ENCODE measurements around the gene LHFPL4. TPM values are rescaled to one million over a fixed set of nuclear protein-coding genes. Genes with fewer than 3 reads are reported as not detected.

The LHFPL4 gene
- total RNA-seq, 2 donors from 2014 or later, result 0.28 to 6.8 TPM

DNA sequence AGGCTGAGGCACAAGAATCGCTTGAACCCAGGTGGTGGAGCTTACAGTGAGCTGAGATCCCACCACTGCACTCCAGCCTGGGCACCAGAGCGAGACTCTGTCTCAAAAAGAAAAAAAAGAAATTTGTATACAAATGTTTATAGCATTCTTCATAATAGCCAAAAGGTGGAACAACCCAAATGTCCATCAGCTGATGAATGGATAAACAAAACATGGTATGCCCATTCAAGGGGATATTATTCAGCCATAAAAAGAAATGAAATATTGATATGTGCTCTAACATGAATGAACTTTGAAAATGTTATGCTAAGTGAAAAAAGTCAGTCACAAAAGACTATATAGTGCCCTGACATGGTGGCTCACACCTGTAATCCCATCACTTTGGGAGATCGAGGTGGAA lies 11.4 kb downstream of the LHFPL4 start:
- no peak for DNase-seq (ENCODE audit: low spot score)
- no peaks in the 10 kb centered on the region for H3K4me1 ChIP-seq (replicated peaks)
- H3K27ac ChIP-seq, result no peak overlapping the region
- TF ChIP-seq, protein P1, sequence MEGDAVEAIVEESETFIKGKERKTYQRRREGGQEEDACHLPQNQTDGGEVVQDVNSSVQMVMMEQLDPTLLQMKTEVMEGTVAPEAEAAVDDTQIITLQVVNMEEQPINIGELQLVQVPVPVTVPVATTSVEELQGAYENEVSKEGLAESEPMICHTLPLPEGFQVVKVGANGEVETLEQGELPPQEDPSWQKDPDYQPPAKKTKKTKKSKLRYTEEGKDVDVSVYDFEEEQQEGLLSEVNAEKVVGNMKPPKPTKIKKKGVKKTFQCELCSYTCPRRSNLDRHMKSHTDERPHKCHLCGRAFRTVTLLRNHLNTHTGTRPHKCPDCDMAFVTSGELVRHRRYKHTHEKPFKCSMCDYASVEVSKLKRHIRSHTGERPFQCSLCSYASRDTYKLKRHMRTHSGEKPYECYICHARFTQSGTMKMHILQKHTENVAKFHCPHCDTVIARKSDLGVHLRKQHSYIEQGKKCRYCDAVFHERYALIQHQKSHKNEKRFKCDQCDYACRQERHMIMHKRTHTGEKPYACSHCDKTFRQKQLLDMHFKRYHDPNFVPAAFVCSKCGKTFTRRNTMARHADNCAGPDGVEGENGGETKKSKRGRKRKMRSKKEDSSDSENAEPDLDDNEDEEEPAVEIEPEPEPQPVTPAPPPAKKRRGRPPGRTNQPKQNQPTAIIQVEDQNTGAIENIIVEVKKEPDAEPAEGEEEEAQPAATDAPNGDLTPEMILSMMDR (IDR thresholded peaks at IDR 0.05), result no peak
- TF ChIP-seq POLR2A (IDR thresholded peaks at IDR 0.05), result no peak
- no peak for TF ChIP-seq POLR2AphosphoS5 (IDR thresholded peaks at IDR 0.05)
- no peak overlapping the region for H3K4me3 ChIP-seq
- no peaks in the 10 kb centered on the region for H3K36me3 ChIP-seq
- H3K9me3 ChIP-seq, result no peaks in the 10 kb centered on the region
- intact Hi-C loops (cut with DNase I), result no loop called here
- no peaks in the 10 kb centered on the region for H3K27me3 ChIP-seq (replicated peaks; ENCODE audit: insufficient read depth)
- 73% methylated on average over 3 of the region's 3 CpGs for WGBS

DNA sequence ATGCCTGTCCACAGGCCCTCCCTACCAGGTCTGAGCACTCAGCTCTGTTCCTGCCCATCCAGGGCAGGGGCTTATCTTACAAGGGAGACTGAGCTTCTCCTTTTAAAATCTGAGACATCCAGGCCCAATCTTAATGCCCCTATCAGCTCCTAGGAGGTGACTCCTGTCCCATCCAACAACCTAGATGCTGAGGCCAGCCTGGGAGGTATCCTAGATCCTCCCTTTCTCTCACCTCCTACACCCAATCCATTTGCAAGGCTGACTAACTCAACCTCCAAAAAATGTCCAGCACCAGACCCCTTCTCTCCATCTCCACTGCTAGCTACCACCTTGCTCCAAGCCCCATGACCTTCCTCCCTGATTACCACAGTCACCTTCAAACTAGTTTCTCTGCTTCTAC lies 17.4 kb downstream of the LHFPL4 start:
- intact Hi-C loops (cut with DNase I), result no loop called here

DNA sequence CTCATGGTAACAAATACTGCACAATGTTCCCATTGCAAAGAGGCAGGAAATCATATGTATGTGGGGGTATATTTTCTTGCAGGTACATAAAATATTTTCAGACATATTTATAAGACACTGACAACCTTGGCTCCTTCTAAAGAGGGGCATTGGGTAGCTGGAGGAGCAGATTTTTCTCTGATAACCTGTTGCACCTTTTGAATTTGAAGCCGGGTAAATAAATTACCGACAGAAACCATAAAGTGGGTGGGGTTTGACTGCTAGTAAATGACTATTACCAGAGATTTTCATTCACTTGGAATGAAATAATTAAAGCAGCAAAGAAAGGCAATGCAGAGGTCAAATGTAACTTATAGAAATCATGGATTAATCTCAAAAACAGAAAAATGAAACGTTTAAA lies 19.2 kb downstream of the LHFPL4 start:
- Histone ChIP-seq H3K4me1 (replicated peaks) (no peaks in the 10 kb centered on the region), H3K27me3 (replicated peaks; ENCODE audit: insufficient read depth) (no peaks in the 10 kb centered on the region), H3K36me3 (no peaks in the 10 kb centered on the region), H3K27ac (no peak overlapping the region), H3K9me3 (no peaks in the 10 kb centered on the region), H3K4me3 (no peak overlapping the region)
- intact Hi-C loops (cut with DNase I), result no loop called here
- TF ChIP-seq, protein P1 (IDR thresholded peaks at IDR 0.05), result no peak
- no peak for TF ChIP-seq POLR2AphosphoS5 (IDR thresholded peaks at IDR 0.05)
- no peak for TF ChIP-seq POLR2A (IDR thresholded peaks at IDR 0.05)
- DNase-seq (ENCODE audit: low spot score), result no peak
- 40% methylated on average over 3 of the region's 3 CpGs for WGBS

More for the DNA sequence above, 17.4 kb downstream of the LHFPL4 start:
- no peaks in the 10 kb centered on the region for H3K9me3 ChIP-seq
- H3K36me3 ChIP-seq, result no peaks in the 10 kb centered on the region
- no peak overlapping the region for H3K27ac ChIP-seq
- H3K27me3 ChIP-seq (replicated peaks; ENCODE audit: insufficient read depth), result no peaks in the 10 kb centered on the region
- no peaks in the 10 kb centered on the region for H3K4me1 ChIP-seq (replicated peaks)
- TF ChIP-seq POLR2A (IDR thresholded peaks at IDR 0.05), result no peak
- no peak for TF ChIP-seq POLR2AphosphoS5 (IDR thresholded peaks at IDR 0.05)
- TF ChIP-seq, protein P1 (IDR thresholded peaks at IDR 0.05), result no peak
- no peak for DNase-seq (ENCODE audit: low spot score)
- H3K4me3 ChIP-seq, result no peak overlapping the region

DNA sequence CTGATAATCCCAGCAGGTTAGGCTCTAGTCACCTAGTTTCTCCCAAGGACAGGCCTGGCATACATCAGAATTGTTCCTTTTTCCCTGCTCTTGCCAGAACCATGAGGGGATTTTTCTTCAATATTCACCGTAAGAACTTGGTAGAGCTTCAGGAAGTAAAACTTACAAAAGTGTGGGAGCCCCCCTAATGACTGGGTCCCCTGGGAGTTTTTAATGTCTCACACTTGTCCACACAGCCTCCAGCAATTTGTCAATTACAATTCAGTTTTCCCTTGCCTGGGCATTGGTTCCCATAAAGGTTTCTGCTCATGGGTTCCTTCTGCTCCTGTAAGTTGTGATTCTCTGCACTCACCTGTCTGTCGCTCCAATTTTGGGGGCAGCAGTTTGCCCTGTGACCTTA lies 28.5 kb downstream of the LHFPL4 start:
- no peak for DNase-seq (ENCODE audit: low spot score)
- intact Hi-C loops (cut with DNase I), result no loop called here
- H3K27ac ChIP-seq, result no peak overlapping the region
- no peaks in the 10 kb centered on the region for H3K27me3 ChIP-seq (replicated peaks; ENCODE audit: insufficient read depth)
- H3K36me3 ChIP-seq, result no peaks in the 10 kb centered on the region
- H3K9me3 ChIP-seq, result no peaks in the 10 kb centered on the region
- WGBS, result 86% methylated on average over 2 of the region's 2 CpGs
- no peaks in the 10 kb centered on the region for H3K4me1 ChIP-seq (replicated peaks)
- H3K4me3 ChIP-seq, result no peak overlapping the region
- TF ChIP-seq POLR2A (IDR thresholded peaks at IDR 0.05) (no peak), POLR2AphosphoS5 (IDR thresholded peaks at IDR 0.05) (no peak)
- TF ChIP-seq, protein P1 (IDR thresholded peaks at IDR 0.05), result no peak

DNA sequence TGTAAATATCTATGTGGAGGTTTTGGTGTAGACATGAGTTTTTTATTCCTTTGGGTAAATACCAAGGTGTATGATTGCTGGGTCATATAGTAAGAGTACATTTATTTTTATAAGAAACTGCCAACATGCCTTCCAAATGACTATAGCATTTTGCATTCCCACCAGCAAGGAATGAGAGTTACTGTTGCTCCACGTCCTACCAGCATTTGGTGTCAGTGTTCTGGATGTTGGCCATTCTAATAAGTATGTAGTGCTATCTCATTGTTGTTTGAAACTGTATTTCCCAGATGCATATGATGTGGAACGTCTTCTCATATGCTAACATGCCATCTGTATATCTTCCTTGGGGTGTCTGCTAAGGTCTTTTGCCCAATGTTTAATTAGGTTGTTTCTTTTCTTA lies 38.7 kb downstream of the LHFPL4 start:
- H3K9me3 ChIP-seq, result no peaks in the 10 kb centered on the region
- no peak for DNase-seq (ENCODE audit: low spot score)
- no peaks in the 10 kb centered on the region for H3K27me3 ChIP-seq (replicated peaks; ENCODE audit: insufficient read depth)
- H3K27ac ChIP-seq, result no peak overlapping the region
- TF ChIP-seq POLR2A (IDR thresholded peaks at IDR 0.05) (no peak), POLR2AphosphoS5 (IDR thresholded peaks at IDR 0.05) (no peak)
- TF ChIP-seq, protein P1 (IDR thresholded peaks at IDR 0.05), result no peak
- H3K4me1 ChIP-seq (replicated peaks), result no peaks in the 10 kb centered on the region
- intact Hi-C loops (cut with DNase I), result no loop called here
- WGBS, result 68% methylated on average over 2 of the region's 2 CpGs
- no peak overlapping the region for H3K4me3 ChIP-seq
- H3K36me3 ChIP-seq, result no peaks in the 10 kb centered on the region

Data from prostate gland (tissue), 2 donors.